ENCODE data around the gene MICAL1. TPM values are rescaled to one million over a fixed set of nuclear protein-coding genes. Genes with fewer than 3 reads are reported as not detected.

MICAL1 gene
- total RNA-seq, 4 donors from 2014 or later: 17.9 to 29.5 (median 27.3) TPM

DNA sequence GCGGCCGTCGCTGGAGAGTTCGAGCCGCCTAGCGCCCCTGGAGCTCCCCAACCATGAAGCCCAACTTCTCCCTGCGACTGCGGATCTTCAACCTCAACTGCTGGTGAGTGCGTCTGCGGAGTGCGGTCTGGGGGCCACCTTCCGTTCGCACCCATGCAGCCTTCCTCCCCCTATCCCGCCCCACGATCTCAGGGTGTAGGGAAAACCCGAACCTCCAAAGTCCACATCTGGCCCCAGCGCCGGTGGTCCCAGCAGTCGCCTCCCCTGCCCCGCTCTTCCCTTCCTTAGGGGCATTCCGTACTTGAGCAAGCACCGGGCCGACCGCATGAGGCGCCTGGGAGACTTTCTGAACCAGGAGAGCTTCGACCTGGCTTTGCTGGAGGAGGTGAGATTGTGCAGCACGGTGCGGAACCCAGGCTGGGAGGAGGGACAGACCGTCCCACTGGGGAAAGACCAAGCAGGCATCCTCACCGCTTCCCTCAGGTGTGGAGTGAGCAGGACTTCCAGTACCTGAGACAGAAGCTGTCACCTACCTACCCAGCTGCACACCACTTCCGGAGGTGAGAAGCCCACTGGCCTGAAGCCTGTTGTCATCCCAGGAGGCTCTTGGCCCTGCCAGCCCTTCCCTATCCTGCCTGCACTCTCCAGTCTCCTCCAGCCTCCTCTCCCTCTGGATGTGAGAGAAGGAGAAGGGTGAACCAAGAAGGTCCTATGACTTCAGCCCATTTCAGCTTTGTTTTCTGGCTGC is 14.3 kb downstream of the MICAL1 start:
- WGBS, 2 donors: 0% methylated on average over 25 to 27 of the region's 31 CpGs
- DNase-seq (ENCODE audit: low spot score in 2 of 2): peak in 1 of 2 donors; percentile 54
- H3K4me3 ChIP-seq (ENCODE audit: low read depth, poor library complexity, severe bottlenecking): peak overlapping the region; percentile 74
- intact Hi-C loops (cut with DNase I; ENCODE audit: low total_unique reads): no loop called here
- TF ChIP-seq POLR2A (IDR thresholded peaks at IDR 0.05): no peak
- no peak for TF ChIP-seq CTCF (IDR thresholded peaks at IDR 0.05)

DNA sequence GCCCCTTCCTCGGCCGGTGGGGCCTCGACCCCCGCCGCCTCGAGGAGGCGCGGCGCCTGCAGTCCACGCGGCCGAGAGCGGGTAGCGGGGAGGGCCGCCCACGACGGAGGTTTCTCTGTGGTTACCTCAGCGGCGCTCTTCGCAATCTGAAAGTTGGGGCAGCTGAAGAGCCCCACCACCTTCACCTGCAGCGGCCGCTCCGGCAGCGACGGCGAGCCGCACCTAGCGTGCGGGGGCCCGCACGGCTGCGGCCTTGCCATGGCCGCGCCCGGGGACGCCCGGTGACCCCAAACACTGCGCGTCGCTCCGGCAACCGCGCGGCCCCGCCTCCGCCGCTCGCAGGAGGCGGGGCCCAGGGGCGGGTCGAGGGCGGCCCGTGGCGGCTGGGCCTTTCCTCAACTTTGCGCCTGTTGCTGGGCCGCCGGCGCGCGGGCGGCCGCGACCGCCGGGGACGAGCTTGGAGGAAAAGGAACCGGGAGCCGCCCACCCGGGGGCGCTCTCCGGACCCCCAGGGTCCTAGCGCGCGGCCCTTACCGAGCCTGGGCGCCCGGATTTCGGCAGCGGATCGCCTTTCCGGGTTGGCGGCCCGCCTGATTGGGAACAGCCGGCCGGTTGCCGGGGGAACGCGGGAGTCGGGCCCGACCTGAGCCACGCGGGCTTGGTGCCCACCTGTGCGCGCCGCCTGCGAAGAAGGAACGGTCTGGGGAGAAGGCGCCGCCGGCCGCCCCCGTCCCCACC is 15.1 kb downstream of the MICAL1 start, which contains the start of the genes PPIL6 and SMPD2:
Gene PPIL6, minus strand, starts transcription at position 298 of the 738 bp plus-strand sequence. Its CDS starts 38 bp downstream, at position 260.
Gene SMPD2, plus strand, starts transcription at position 394 of the 738 bp plus-strand sequence. CDS start 398 bp downstream, outside the sequence.
- intact Hi-C loops (cut with DNase I; ENCODE audit: low total_unique reads): no loop called here
- H3K4me3 ChIP-seq (ENCODE audit: low read depth, poor library complexity, severe bottlenecking): peak within 1 kb of the TSS; percentile 74
- TF ChIP-seq CTCF (IDR thresholded peaks at IDR 0.05): no peak
- TF ChIP-seq POLR2A (IDR thresholded peaks at IDR 0.05): no peak
- WGBS, 2 donors: 0 to 1% methylated on average over 12 to 28 of the region's 102 CpGs
- peak; percentile 83 to 96 for DNase-seq (ENCODE audit: low spot score in 2 of 2)

DNA sequence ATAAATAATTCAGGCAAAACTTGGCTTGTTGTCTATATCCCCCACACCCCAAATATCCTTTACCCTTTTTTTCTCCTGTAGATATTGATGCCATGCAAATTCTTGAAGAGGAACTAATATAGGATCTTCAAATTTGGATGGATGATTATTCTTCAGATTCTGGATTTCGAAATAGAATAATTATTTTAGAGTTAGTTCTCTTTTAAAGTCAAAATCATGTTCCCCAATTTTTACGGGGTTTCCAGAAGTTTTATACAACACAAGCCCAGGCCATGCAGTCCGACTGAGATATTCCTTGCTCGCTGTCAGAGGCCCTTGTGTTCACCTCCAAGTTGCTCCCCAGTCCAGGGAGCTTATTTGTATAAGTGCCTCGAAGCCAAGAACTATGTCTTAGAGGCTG is 19.5 kb downstream of the MICAL1 start:
- no peak for TF ChIP-seq CTCF (IDR thresholded peaks at IDR 0.05)
- no peak for TF ChIP-seq POLR2A (IDR thresholded peaks at IDR 0.05)
- DNase-seq (ENCODE audit: low spot score in 2 of 2): no peak
- WGBS, 2 donors: 92% methylated on average over 5 of the region's 5 CpGs
- intact Hi-C loops (cut with DNase I; ENCODE audit: low total_unique reads): no loop called here
- H3K4me3 ChIP-seq (ENCODE audit: low read depth, poor library complexity, severe bottlenecking): no peak overlapping the region

DNA sequence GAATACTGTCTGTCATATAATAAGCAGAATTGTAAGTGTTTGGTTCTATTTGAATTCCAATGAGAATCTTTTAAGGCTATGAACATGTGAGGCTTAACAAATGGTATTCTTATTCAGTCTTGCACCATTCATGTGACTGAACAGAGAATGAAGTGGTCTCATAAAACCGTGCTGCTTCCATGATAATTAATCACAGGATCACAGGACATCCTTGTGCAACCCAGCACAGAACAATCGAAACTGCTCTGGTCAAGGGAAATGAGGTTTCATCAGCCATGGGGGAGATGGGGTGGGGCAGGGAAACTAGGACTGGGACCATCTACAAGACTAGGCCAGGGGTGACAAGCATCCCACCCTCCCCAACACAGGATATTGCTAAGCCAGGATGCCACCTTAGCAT is 21.1 kb downstream of the MICAL1 start:
- TF ChIP-seq CTCF (IDR thresholded peaks at IDR 0.05) (no peak), POLR2A (IDR thresholded peaks at IDR 0.05) (no peak)
- DNase-seq (ENCODE audit: low spot score in 2 of 2): no peak
- intact Hi-C loops (cut with DNase I; ENCODE audit: low total_unique reads): no loop called here
- H3K4me3 ChIP-seq (ENCODE audit: low read depth, poor library complexity, severe bottlenecking): no peak overlapping the region
- WGBS, 2 donors: 57 to 61% methylated on average over 2 of the region's 2 CpGs

DNA sequence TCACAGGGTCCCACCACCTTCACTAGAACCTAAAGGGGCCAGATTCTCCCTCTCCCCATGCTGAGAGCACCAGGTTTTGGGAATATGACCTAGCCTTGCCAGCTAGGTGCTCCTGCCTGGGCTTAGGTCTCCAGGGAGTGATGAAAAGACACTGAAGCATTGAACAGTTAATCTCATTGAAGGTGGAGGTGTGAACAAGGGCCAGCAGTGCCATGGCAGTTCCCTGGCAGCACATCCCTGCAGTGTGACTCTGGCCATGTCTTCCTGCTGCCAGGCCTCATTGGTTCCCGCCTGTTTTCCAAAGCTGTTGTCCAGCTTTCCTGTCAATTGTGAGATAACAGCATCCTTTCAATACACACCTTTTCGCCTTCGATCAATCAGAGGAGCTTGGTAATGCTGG is 26.1 kb downstream of the MICAL1 start:
- H3K4me3 ChIP-seq (ENCODE audit: low read depth, poor library complexity, severe bottlenecking): no peak overlapping the region
- intact Hi-C loops (cut with DNase I; ENCODE audit: low total_unique reads): no loop called here
- 97 to 100% methylated on average over 3 of the region's 3 CpGs for WGBS, 2 donors
- TF ChIP-seq POLR2A (IDR thresholded peaks at IDR 0.05) (no peak), CTCF (IDR thresholded peaks at IDR 0.05) (no peak)
- no peak for DNase-seq (ENCODE audit: low spot score in 2 of 2)
